Type B pancreatic cell (in vitro differentiated cells): ENCODE measurements around the gene LYSMD1. TPM values are rescaled to one million over a fixed set of nuclear protein-coding genes. Genes with fewer than 3 reads are reported as not detected.

ENCODE experiments used
- DNase-seq: peaks from one replicate; pipeline ENCODE4 v3.0.0; 2021; ENCODE audit warnings: mixed read lengths; ENCODE audit not compliant: unreplicated experiment; ENCODE audit errors: extremely low spot score
- H3K27ac Mint-ChIP-seq: 2 replicates; pipeline ENCODE4 v1.8.0; 2021; ENCODE audit warnings: mild to moderate bottlenecking, mixed read lengths
- H3K27me3 Mint-ChIP-seq: 2 replicates; pipeline ENCODE4 v1.8.0; 2021; ENCODE audit warnings: mixed read lengths
- H3K36me3 Mint-ChIP-seq: 2 replicates; pipeline ENCODE4 v1.8.0; 2021; ENCODE audit warnings: mixed read lengths
- H3K4me1 Mint-ChIP-seq: one replicate; pipeline ENCODE4 v1.8.0; 2021; ENCODE audit warnings: mixed read lengths; ENCODE audit not compliant: unreplicated experiment
- H3K4me3 Mint-ChIP-seq: 2 replicates; pipeline ENCODE4 v1.8.0; 2021; ENCODE audit warnings: mild to moderate bottlenecking, mixed read lengths
- H3K9me3 Mint-ChIP-seq: 2 replicates; pipeline ENCODE4 v1.8.0; 2021; ENCODE audit warnings: mixed read lengths
- CTCF ChIP-seq: fragments of 200-600 bp; sonication (generic); conservative IDR thresholded peaks from 2 replicates; pipeline ENCODE4 v1.5.0; 2021; ENCODE audit warnings: antibody characterized with exemption, mild to moderate bottlenecking
- total RNA-seq: library from RNA; stranded (reverse); gene quantifications from 2 replicates; pipeline ENCODE4 v1.2.1, GENCODE V29; 2021; ENCODE audit warnings: low replicate concordance

The LYSMD1 gene
- total RNA-seq, 1 donor from 2014 or later = 12.3 TPM

- DNase-seq = no peak
- Mint-ChIP-seq H3K36me3 (peaks cover 4% of the 10 kb centered on the region), H3K9me3 (no peaks in the 10 kb centered on the region), H3K27ac (no peak overlapping the region), H3K4me1 (peaks cover 38% of the 10 kb centered on the region), H3K4me3 (peak overlapping the region; percentile 93), H3K27me3 (peaks cover 12% of the 10 kb centered on the region)
- TF ChIP-seq CTCF = no peak
Measured at GRCh38 chr1:151143986-151144385, 21.7 kb downstream of the LYSMD1 start.

GRCh38 chr1:151143057-151143435, 22.7 kb downstream of the LYSMD1 start:
- TF ChIP-seq CTCF = no peak
- Mint-ChIP-seq H3K36me3 (peaks cover 4% of the 10 kb centered on the region), H3K4me1 (peaks cover 38% of the 10 kb centered on the region), H3K27me3 (peaks cover 12% of the 10 kb centered on the region), H3K27ac (no peak overlapping the region), H3K4me3 (no peak overlapping the region), H3K9me3 (no peaks in the 10 kb centered on the region)
- DNase-seq = no peak

- H3K27ac Mint-ChIP-seq = no peak overlapping the region
- no peaks in the 10 kb centered on the region for H3K9me3 Mint-ChIP-seq
- H3K4me3 Mint-ChIP-seq = no peak overlapping the region
- peaks cover 4% of the 10 kb centered on the region for H3K36me3 Mint-ChIP-seq
- DNase-seq = no peak
- no peak for TF ChIP-seq CTCF
- H3K27me3 Mint-ChIP-seq = peaks cover 8% of the 10 kb centered on the region
- peaks cover 33% of the 10 kb centered on the region for H3K4me1 Mint-ChIP-seq
Measured at GRCh38 chr1:151142411-151143056, 23.2 kb downstream of the LYSMD1 start.

GRCh38 chr1:151137789-151138188, 27.9 kb downstream of the LYSMD1 start:
- no peak for TF ChIP-seq CTCF
- peaks cover 12% of the 10 kb centered on the region for H3K36me3 Mint-ChIP-seq

GRCh38 chr1:151135433-151136385, 30.0 kb downstream of the LYSMD1 start:
- peaks cover 12% of the 10 kb centered on the region for H3K36me3 Mint-ChIP-seq
- peaks cover 22% of the 10 kb centered on the region for H3K27me3 Mint-ChIP-seq
- no peaks in the 10 kb centered on the region for H3K4me1 Mint-ChIP-seq
- no peak overlapping the region for H3K4me3 Mint-ChIP-seq
- no peak for DNase-seq
- no peaks in the 10 kb centered on the region for H3K9me3 Mint-ChIP-seq
- no peak for TF ChIP-seq CTCF
- no peak overlapping the region for H3K27ac Mint-ChIP-seq

More at GRCh38 chr1:151137789-151138188, 27.9 kb downstream of the LYSMD1 start:
- Mint-ChIP-seq H3K9me3 (no peaks in the 10 kb centered on the region), H3K4me3 (no peak overlapping the region), H3K27ac (no peak overlapping the region), H3K4me1 (no peaks in the 10 kb centered on the region), H3K27me3 (peaks cover 11% of the 10 kb centered on the region)
- DNase-seq = no peak
